OCI-LY7 (cell line): ENCODE results near the gene SAA2.

ENCODE experiments used
- CTCF ChIP-seq: fragments of 200-600 bp; sonication (generic); conservative IDR thresholded peaks from 2 replicates; pipeline ENCODE4 v1.5.1; 2014; ENCODE audit warnings: mild to moderate bottlenecking, antibody characterized with exemption, low read length, moderate library complexity, mixed read lengths
- EZH2phosphoT487 ChIP-seq: fragments of 200-600 bp; sonication (generic); IDR thresholded peaks from 2 replicates; pipeline ENCODE4 v1.6.1; 2018; ENCODE audit warnings: low read depth, borderline replicate concordance, mild to moderate bottlenecking, mixed run types, antibody characterized with exemption, low read length, moderate library complexity, mixed read lengths

- TF ChIP-seq EZH2phosphoT487, result no peak
- TF ChIP-seq CTCF, result no peak
These were observed 14.6 kb downstream of the SAA2 start for GRCh38 chr11:18233912-18234311.
